ENCODE results near the gene ANKRD33B. TPM values are rescaled to one million over a fixed set of nuclear protein-coding genes. Genes with fewer than 3 reads are reported as not detected.

Gene ANKRD33B
- total RNA-seq, 1 experiment from 2014 or later, result 6.9 TPM

DNA sequence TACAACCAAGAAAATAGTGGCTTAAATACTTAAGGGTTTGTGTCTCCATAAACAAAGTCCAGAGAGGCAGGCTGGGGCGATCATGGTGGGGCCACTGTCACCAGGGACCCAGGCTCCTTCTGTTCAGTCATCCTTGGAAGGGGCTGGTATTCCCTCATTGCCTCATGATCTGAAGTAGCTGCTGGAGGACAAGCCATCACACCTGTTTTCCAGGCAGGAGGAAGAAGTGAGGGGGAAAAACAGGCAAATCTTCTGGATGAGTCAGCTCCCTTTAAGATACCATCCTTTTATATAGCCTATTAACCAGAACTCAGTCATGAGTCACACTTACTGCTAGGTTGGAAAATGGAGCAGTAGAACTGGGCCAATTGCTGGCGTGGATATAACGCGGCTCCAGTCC is 104.8 kb downstream of the ANKRD33B start:
- no CpG with 5 or more reads among the region's 4 CpGs for WGBS (ENCODE audit: extremely low coverage, insufficient read length, low lambda C conversion rate)
- H2BK12ac ChIP-seq (ENCODE audit: insufficient read length, low read depth, low read length), result no peak overlapping the region
- no peak overlapping the region for H3K4ac ChIP-seq (ENCODE audit: low read depth, low read length)
- Mint-ChIP-seq H3K27me3 (ENCODE audit: low read depth) (peaks cover 4% of the 10 kb centered on the region; the same call in 1 of the 2 replicates), H3K9me3 (no peaks in the 10 kb centered on the region), H3K36me3 (ENCODE audit: insufficient read depth in 1 of 3, low read depth in 3 of 3) (no peaks in the 10 kb centered on the region), H3K27ac (no peak overlapping the region), H3K4me1 (peaks cover 7 to 17% of the 10 kb centered on the region in 2 experiments), H3K4me3 (no peak overlapping the region)
- no peaks in the 10 kb centered on the region for H3K79me2 ChIP-seq (ENCODE audit: insufficient read depth, low read length)
- no peak overlapping the region for H4K8ac ChIP-seq (replicated peaks; ENCODE audit: insufficient read length, low read depth, low read length)
- no peaks in the 10 kb centered on the region for H4K20me1 ChIP-seq (ENCODE audit: control insufficient read depth, insufficient read depth, insufficient read length)
- no peak overlapping the region for H2BK120ac ChIP-seq (ENCODE audit: low read depth, low read length, poor library complexity, severe bottlenecking)
- no peak overlapping the region for H3K14ac ChIP-seq (ENCODE audit: insufficient read depth, low read length)
- no peak overlapping the region for H2BK20ac ChIP-seq (ENCODE audit: low read depth, low read length, poor library complexity, severe bottlenecking)
- no peaks in the 10 kb centered on the region; the same call in 1 of the 2 replicates for H3K4me1 ChIP-seq (ENCODE audit: insufficient read depth, low read length)
- no peak overlapping the region for H2AK5ac ChIP-seq (ENCODE audit: insufficient read length, low read length)
- no peak overlapping the region for H3K27ac ChIP-seq (ENCODE audit: insufficient read length, low read depth, low read length)
- no peak overlapping the region for H2BK5ac ChIP-seq (ENCODE audit: insufficient read length, low read length)
- no peaks in the 10 kb centered on the region for H3K27me3 ChIP-seq (ENCODE audit: insufficient read depth, low read length)
- no peak overlapping the region for H3T11ph ChIP-seq (ENCODE audit: low read length)
- no peak overlapping the region for H4K5ac ChIP-seq (ENCODE audit: insufficient read length, low read depth, low read length)
- no peak overlapping the region for H3K23ac ChIP-seq (ENCODE audit: insufficient read length, low read depth, low read length)
- H3K9me3 ChIP-seq (ENCODE audit: control insufficient read depth, low read depth, low read length), result no peaks in the 10 kb centered on the region
- no peaks in the 10 kb centered on the region for H3K79me1 ChIP-seq (ENCODE audit: insufficient read depth, low read depth, low read length, poor library complexity, severe bottlenecking)
- no peak overlapping the region for H3K56ac ChIP-seq (ENCODE audit: insufficient read length, low read depth, low read length)
- H3K9ac ChIP-seq (ENCODE audit: extremely low read depth, insufficient read length, low read length), result no peak overlapping the region
- no peak overlapping the region for H2AFZ ChIP-seq (ENCODE audit: low read length)
- H2BK15ac ChIP-seq (ENCODE audit: low read depth, low read length), result no peak overlapping the region
- no peak overlapping the region for H3K18ac ChIP-seq (ENCODE audit: insufficient read length, low read depth, low read length)
- DNase-seq, result no peak
- H3K23me2 ChIP-seq (ENCODE audit: insufficient read length, low read depth, low read length, poor library complexity, severe bottlenecking), result no peaks in the 10 kb centered on the region
- H3K4me2 ChIP-seq (ENCODE audit: insufficient read depth, insufficient read length, low read length), result no peak overlapping the region
- no peak overlapping the region for H4K91ac ChIP-seq (ENCODE audit: insufficient read length, low read depth, low read length)
- TF ChIP-seq, protein P1, sequence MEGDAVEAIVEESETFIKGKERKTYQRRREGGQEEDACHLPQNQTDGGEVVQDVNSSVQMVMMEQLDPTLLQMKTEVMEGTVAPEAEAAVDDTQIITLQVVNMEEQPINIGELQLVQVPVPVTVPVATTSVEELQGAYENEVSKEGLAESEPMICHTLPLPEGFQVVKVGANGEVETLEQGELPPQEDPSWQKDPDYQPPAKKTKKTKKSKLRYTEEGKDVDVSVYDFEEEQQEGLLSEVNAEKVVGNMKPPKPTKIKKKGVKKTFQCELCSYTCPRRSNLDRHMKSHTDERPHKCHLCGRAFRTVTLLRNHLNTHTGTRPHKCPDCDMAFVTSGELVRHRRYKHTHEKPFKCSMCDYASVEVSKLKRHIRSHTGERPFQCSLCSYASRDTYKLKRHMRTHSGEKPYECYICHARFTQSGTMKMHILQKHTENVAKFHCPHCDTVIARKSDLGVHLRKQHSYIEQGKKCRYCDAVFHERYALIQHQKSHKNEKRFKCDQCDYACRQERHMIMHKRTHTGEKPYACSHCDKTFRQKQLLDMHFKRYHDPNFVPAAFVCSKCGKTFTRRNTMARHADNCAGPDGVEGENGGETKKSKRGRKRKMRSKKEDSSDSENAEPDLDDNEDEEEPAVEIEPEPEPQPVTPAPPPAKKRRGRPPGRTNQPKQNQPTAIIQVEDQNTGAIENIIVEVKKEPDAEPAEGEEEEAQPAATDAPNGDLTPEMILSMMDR (conservative IDR thresholded peaks at IDR 0.05), result no peak
